GM19468 (cell line): ENCODE results near the gene KIF17.
"Not testable (repeated sequence)": the region's sequence is repeated elsewhere in the genome, so short reads cannot be mapped to it uniquely, and the experiment has no call there.

Experiments
- ATAC-seq: cut with Tn5 transposase; IDR thresholded peaks from one replicate; pipeline ENCODE4 v1.9.1; 2021; ENCODE audit warnings: mild to moderate bottlenecking, moderate library complexity, moderate number of reproducible peaks; ENCODE audit not compliant: unreplicated experiment; ENCODE audit errors: extremely low read depth

Gene KIF17

DNA sequence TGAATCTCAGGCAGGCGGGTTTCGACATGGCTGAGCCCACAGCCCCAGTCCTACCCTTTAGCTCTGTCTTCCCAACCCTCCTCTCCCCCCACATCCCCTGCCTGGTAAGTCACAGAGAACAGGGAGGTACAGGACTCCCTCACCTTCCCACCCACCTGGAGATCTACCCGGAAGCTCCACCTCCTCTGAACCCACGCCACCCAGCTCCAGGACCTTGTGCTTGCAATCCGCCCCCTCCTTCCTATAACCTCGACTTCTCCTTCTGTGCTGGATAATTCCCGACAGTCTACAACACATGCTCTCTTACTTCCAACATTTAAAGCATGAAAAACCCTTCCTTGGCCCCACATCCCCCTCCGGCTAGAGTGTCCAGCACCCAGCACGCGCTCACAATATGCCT is 22.3 kb downstream of the KIF17 start:
- no peak for ATAC-seq

GRCh38 chr1:20693623-20694022 is 24.2 kb downstream of the KIF17 start:
- no peak for ATAC-seq

DNA sequence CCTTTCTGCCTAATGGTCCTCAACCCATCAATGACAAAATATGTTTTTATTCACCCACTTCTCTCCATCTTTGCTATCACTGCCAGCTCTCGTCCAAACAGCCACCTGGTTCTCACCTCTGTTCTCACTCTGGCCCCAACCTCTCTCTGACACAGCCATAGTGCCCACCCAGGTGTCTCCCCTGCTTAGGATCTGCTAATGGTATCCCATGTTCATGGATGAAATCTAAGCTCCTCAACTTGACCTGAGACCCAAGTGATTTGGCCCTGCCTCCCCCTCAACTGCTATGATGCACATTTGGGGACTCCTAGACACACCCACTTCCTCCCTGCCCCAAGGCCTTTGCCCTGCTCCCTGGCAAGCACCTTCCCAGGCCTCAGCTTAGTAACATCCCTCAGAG is 25.9 kb downstream of the KIF17 start:
- ATAC-seq, result no peak

DNA sequence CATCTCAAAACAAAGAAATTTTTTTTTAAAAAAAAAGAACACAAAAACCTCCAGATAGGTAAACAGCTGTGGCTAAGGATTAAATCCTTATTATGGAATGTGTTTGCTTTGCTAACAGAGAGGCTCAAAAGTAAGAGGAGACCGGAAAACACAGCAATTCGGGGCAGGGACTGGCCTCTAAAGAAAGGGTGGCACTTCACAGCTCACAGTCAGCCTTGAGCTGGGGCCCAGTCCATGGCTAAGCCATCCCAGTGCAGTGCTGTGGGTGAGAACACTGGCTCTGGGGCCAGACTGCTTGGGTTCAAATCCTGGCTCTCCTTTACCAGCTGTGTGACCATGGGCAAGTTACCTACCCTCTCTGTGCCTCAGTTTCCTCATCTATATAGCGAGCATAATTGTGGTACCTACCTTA is 28.2 kb downstream of the KIF17 start:
- ATAC-seq, result no peak

- ATAC-seq, result no peak
Measured at GRCh38 chr1:20686883-20687725, 30.7 kb downstream of the KIF17 start.

DNA sequence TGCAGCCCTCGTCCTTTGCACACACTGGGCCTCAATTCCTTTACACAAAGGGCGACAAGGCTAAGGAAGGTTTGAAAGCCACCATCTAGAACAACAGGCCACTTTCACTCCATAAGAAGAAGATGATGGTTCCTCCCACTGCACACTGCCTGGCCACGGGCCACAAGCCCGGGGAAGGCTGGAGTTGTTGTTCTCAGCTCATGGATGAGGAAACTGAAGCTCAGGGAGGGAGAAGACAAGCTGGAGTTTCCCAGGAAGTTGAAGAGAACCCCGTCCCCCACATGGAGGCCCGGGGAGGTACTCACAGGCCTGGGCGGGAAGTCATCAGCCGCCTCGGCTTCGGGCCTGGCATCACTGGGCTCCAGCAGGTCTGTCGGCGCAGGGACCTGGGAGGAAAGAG is 32.1 kb downstream of the KIF17 start:
- no peak for ATAC-seq

DNA sequence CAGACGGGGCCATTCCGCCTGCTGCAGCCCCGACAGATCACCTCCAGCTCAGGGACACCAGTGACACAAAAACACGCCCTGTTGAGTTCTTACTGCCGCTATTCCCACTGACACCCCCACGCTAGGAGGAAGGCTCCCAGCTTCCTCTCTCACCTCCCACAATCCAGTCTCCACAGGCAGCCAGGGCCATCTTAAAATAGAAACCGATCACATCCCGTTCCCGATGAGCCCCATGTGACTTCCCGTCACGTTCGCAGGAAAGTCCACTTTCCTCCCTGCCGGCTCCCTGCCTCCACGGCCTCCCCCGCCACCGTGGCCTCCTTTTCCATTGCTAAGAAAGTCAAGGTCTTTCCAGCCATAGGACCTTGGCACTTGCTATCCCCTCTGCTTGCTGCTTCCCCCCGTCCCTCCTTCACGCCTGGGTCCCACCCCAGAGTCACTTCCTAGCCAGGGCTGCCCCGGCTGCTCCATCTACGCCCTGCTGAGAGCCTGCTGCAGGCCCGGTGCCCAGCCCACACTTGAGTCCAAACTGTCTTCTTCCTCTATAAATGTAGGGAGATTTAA is 32.6 kb downstream of the KIF17 start:
- ATAC-seq, result no peak

DNA sequence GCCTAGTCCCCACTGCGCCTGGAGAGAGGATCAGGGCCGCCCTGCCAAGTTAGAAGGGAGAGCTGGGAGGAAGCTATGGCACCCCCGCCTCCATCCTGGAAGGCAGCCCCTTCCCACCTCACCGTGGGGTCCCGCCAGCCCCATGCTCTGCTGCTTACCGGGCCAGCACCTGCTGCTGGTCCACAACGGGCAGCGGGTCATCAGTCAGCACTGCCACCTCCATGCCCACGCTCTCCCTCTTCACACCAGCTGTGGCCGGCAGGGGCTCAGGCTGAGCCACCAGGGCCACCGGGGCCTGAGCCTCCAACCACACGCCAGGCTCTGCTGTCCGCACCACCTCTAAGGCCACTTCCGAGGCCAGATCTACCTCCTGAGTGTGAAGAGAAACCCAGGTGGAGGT is 33.2 kb downstream of the KIF17 start:
- ATAC-seq, result no peak

DNA sequence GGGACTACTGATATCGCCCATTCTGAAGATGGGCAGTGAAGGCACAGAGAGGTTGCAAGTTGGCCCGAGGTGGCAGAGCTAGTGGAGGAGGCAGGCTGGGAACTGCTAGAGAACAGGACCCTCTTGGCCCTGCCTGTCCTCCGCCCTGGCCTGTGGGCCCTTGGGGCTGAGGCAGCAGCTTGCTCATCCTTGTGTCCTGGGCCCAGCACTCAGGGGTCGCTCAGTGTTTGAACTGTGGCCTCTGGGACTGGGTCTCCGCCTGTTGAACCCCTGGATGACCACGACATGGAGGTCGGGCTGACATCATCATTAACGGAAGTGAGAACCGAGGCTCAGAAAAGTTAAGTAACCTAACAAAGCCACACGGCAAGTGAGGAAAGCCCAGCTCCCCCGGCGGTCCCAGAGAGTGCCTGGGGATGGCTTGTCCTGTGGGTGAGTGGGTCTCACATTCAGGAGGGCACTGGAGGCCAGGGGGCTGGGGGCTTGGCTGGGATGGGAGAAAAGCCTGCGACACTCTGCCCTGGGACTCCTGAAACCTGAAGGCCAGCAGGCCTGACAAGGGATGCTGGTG is 33.7 kb downstream of the KIF17 start:
- no peak for ATAC-seq

DNA sequence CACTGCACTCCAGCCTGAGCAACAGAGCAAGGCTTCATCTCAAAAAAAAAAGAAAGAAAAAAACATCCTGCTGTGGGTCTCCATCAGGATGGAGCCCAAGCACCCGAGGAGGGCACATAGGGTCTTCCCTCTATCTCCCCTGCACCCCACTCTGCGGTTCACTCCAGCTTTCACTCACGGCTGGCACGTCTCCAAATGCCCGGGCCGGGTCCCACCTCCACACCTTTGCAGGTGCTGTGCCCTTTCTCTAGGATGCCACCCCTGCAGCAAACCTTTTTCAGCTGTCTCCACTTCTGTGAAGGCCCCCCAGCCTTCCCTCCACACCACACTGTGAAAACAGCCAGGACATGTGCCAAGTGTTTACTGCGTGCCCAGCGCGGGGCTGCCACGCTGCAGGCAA is 34.2 kb downstream of the KIF17 start:
- ATAC-seq, result no peak

GRCh38 chr1:20682571-20683236 is 35.1 kb downstream of the KIF17 start:
- ATAC-seq, result no peak

- ATAC-seq, result no peak
Measured at GRCh38 chr1:20681999-20682398, 35.8 kb downstream of the KIF17 start.

GRCh38 chr1:20680269-20680668 is 37.5 kb downstream of the KIF17 start:
- ATAC-seq, result no peak

DNA sequence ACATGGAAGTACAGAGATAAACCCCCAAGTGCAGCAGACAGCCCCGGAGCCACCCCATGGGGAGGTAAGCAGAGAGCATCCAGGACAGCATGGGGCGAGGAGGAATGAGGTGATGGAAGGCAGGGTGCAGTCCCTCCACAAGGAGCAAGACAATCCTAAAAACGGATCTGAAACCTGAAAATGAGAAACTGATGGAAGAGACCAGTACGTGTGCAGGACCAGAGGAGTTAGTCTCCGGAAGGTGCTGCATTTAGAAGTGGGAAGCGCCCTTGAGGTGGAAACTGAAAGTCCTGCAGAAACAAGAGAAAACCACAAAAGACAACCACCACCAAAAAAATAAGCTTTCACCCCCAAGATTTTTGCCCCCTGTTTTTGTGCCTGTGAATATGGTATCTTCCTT is 39.2 kb downstream of the KIF17 start:
- no peak for ATAC-seq

GRCh38 chr1:20673626-20674025 is 44.2 kb downstream of the KIF17 start:
- ATAC-seq, result not testable (repeated sequence)

GRCh38 chr1:20672265-20672632 is 45.6 kb downstream of the KIF17 start:
- ATAC-seq, result no peak

DNA sequence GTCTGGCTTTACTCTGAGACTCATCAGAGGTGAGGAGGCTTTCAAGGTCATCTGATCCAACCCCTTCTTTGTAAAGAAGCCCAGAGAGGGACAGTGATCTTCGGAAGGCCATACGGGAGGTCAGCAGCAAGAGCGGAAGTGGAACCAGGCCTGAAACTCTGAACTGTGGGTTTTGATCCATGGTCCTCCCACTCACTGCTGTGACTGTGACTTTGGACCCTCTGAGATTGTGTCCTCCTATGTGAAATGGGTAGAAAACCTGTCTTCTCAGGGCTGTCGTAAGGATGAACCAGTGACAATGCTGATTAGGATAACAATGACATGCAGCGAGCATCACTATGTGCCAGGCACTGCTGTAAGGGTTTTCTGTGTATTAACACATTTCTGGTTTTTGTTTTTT is 46.9 kb downstream of the KIF17 start:
- ATAC-seq, result no peak

GRCh38 chr1:20668581-20668980 is 49.2 kb downstream of the KIF17 start:
- no peak for ATAC-seq

DNA sequence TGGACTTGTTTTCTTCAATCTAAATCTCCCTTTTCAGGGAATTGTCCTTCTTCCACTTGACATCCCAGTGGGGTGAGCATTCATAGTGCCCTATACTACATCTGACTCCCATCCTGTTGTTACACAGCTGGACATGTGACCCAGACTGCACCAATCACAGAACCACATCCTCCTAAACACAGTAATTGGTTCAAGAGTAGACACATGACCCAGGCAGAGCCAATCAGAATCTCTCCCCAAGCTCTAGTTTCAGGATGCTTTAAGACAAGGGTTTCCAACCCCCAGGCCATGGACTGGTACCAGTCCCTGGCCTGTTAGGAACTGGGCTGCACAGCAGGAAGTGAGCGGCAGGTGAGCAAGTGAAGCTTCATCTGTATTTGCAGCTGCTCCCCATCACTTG is 51.0 kb downstream of the KIF17 start:
- no peak for ATAC-seq

DNA sequence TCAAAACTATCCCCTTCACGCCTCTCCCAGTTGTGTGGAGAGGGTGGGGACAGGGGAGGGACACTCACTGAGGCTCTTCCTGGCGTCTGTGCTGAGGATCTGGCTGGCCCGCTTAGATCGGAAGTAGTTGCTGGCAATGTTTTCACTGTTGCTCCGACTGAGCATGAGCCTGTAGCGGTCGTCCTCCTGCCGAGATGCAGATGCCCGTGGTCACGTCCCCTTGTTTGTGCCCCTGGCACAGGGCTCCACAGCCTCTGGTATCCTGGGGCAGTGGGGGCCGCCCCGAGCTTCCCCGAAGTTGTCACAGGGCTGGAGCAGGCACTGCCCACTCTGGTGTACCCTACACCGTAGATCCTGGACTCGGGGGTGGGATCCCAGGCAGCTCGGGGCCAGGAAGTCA is 51.7 kb downstream of the KIF17 start:
- no peak for ATAC-seq

DNA sequence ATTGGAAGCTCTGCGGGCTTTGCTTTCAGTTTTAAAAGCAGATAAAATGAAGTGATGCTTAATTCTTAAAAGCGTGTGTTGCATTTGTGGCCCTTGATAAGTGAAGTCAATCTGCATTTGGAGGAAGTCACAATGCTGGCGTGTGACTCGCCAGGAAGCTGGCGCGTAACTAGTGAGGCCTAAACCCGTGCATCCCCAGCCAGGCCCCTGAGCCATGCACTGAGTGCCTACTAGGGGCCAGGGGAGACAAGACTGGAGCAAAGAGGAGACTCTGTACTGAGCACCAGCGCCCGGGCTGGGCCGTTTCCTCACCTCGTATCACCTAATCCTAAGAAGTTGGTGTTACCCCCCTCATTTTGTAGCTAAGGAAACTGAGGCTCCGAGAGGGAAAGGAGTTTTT is 52.1 kb downstream of the KIF17 start:
- ATAC-seq, result no peak
